Heart left ventricle (tissue), 13 donors: ENCODE measurements around the gene GREM1.

ENCODE experiments used
- POLR2A ChIP-seq, 2 donors: fragments of 450-650 bp; IDR thresholded peaks; one replicate each; pipeline ENCODE4 v1.6.1; 2017; ENCODE audit warnings: antibody characterized with exemption in 2 of 2, mild to moderate bottlenecking in 2 of 2, moderate library complexity in 2 of 2
- TF ChIP-seq, protein P1 (sequence below), 12 donors: fragments of 200-600 bp; sonication (generic) in 4 of 12; IDR thresholded peaks; one replicate each; pipeline versions ENCODE4 v1.5.0 to v1.8.0; 2018 to 2022; ENCODE audit warnings: antibody characterized with exemption in 12 of 12, mild to moderate bottlenecking in 5 of 12
- donor health status: ischemic (EF 13 %, LVEDD 7.1; RV severe dilation, severe dysfunction).
- donor health status: DM: no; HTN: yes; CAD: no.
- donor health status: DM: no; HTN: no; CAD: no.
- donor health status: ischemic (EF 25% LVEDD 6.9; RV normal size, moderate dysfunction).
- donor health status: ischemic (EF 25% LVEDD 5.7; RV mildly dilated, moderate dysfunction).
- donor health status: ischemic (EF 35%, LVEDD 5.7; RV mildly dilated, moderate dysfunction).
- donor health status: nonischemic (EF 11% LVEDD 7.7; RV severe dilation, severe dysfunction).
- donor health status: DM: yes; HTN: yes; CAD: no.
- donor health status: PGD.
- donor health status: ischemic (EF 29% LVEDD 5.4; RV normal size, mild dysfunction).
- donor health status: nonischemic (EF 23%, LVEDD 6.1; RV moderate dilation, normal function).

DNA sequence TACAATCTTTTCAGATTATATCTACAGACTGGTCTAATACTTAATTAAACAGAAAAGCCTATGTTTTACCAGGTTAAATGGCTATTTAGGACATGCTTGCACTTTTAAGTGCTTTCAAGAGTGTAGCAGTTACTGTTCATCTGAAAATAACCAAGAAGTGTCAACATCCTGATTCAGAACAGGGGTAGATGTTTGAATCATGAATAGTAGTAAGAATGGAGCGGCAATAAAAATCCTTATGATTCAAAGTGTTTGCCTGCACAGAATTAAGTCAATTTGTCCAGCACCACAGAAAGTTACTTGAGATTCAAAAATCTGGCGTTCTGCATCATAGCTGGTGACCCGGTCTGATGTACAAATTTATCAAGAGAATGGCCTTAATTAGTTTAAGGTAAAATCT is 48.3 kb downstream of the GREM1 start:
- TF ChIP-seq, protein P1, sequence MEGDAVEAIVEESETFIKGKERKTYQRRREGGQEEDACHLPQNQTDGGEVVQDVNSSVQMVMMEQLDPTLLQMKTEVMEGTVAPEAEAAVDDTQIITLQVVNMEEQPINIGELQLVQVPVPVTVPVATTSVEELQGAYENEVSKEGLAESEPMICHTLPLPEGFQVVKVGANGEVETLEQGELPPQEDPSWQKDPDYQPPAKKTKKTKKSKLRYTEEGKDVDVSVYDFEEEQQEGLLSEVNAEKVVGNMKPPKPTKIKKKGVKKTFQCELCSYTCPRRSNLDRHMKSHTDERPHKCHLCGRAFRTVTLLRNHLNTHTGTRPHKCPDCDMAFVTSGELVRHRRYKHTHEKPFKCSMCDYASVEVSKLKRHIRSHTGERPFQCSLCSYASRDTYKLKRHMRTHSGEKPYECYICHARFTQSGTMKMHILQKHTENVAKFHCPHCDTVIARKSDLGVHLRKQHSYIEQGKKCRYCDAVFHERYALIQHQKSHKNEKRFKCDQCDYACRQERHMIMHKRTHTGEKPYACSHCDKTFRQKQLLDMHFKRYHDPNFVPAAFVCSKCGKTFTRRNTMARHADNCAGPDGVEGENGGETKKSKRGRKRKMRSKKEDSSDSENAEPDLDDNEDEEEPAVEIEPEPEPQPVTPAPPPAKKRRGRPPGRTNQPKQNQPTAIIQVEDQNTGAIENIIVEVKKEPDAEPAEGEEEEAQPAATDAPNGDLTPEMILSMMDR (IDR thresholded peaks at IDR 0.05) = no peak
- no peak for TF ChIP-seq POLR2A (IDR thresholded peaks at IDR 0.05)
